Measurements from ENCODE around the gene ARSG. TPM values are rescaled to one million over a fixed set of nuclear protein-coding genes. Genes with fewer than 3 reads are reported as not detected.
A peak's percentile ranks its signal among the peaks of the same experiment; 100 is the strongest.
"Not testable (repeated sequence)": the region's sequence is repeated elsewhere in the genome, so short reads cannot be mapped to it uniquely, and the experiment has no call there.

The ARSG gene
- total RNA-seq, 1 donor from 2014 or later, result 6.7 TPM

DNA sequence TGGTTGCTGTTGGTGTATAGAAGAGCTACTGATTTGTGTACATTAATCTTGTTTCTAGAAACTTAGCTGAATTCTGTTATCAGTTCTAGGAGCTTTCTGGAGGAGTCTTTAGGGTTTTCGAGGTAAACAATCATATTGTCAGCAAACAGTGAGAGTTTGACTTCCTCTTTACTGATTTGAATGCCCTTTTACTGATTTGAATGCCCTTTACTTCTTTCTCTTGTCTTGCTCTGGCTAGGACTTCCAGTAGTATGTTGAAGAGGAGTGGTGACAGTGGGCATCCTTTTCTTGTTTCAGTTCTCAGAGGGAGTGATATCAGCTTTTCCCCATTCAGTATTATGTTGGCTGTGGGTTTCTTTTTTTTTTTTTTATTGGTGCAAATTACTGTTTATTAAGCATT lies 116.4 kb downstream of the ARSG start:
- H3K4me1 Mint-ChIP-seq (ENCODE audit: low read depth); H3K4me3 Mint-ChIP-seq; H3K27me3 Mint-ChIP-seq (ENCODE audit: insufficient read depth); H3K27ac Mint-ChIP-seq; intact Hi-C loops (cut with micrococcal nuclease); DNase-seq (ENCODE audit: low spot score): not testable (repeated sequence)
- H3K36me3 Mint-ChIP-seq (ENCODE audit: low read depth), result peaks cover 12% of the 10 kb centered on the region
- peaks cover 42% of the 10 kb centered on the region for H3K9me3 Mint-ChIP-seq

DNA sequence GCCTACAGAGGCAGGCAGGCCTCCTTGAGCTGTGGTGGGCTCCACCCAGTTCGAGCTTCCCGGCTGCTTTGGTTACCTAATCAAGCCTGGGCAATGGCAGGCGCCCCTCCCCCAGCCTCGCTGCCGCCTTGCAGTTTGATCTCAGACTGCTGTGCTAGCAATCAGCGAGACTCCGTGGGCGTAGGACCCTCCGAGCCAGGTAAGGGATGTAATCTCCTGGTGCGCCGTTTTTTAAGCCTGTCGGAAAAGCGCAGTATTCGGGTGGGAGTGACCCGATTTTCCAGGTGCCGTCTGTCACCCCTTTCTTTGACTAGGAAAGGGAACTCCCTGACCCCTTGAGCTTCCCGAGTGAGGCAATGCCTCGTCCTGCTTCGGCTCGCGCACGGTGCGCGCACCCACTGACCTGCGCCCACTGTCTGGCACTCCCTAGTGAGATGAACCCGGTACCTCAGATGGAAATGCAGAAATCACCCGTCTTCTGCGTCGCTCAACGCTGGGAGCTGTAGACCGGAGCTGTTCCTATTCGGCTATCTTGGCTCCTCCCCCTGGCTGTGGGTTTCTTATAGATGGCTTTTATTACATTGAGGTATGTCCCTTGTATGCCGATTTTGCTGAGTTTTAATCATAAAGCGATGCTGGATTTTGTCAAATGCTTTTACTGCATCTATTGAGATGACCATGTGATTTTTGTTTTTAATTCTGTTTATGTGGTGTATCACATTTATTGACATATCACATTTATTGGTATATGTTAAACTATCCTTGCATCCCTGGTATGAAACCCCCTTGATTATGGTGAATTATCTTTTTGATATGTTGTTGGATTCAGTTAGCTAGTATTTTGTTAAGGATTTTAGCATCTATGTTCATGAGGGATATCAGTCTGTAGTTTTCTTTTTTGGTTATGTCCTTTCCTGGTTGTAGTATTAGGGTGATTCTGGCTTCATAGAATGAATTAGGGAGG lies 122.6 kb downstream of the ARSG start:
- Mint-ChIP-seq H3K4me3 (peak overlapping the region; percentile 93), H3K27ac (peak overlapping the region; percentile 81), H3K4me1 (ENCODE audit: low read depth) (peaks cover 26% of the 10 kb centered on the region), H3K9me3 (peaks cover 28% of the 10 kb centered on the region), H3K36me3 (ENCODE audit: low read depth) (peaks cover 23% of the 10 kb centered on the region)
- peak; percentile 52 for DNase-seq (ENCODE audit: low spot score)
- intact Hi-C loops (cut with micrococcal nuclease), result loop anchor here (2.0 kb wide), 1 partner anchor 13 kb away; no protein-coding TSS in a partner anchor
- H3K27me3 Mint-ChIP-seq (ENCODE audit: insufficient read depth), result not testable (repeated sequence)

DNA sequence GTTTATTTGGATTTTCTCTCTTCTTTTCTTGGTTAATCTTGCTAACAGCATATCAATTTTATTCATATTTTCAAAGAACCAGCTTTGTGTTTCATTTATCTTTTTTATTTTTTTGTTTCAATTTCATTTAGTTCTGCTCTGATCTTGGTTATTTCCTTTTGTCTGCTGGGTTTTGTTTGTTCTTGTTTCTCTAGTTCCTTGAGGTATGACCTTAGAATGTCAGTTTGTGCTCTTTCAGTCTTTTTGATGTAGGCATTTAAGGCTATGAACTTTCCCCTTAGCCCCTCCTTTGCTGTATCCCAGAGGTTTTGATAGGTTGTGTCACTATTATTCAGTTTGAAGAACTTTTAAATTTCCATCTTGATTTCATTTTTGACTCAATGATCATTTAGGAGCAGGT lies 123.6 kb downstream of the ARSG start:
- peaks cover 26% of the 10 kb centered on the region for H3K4me1 Mint-ChIP-seq (ENCODE audit: low read depth)
- DNase-seq (ENCODE audit: low spot score); H3K27me3 Mint-ChIP-seq (ENCODE audit: insufficient read depth): not testable (repeated sequence)
- H3K9me3 Mint-ChIP-seq, result peaks cover 28% of the 10 kb centered on the region
- intact Hi-C loops (cut with micrococcal nuclease), result loop anchor here (2.0 kb wide), 1 partner anchor 14 kb away; no protein-coding TSS in a partner anchor
- H3K27ac Mint-ChIP-seq, result peak overlapping the region; percentile 19
- peaks cover 27% of the 10 kb centered on the region for H3K36me3 Mint-ChIP-seq (ENCODE audit: low read depth)
- H3K4me3 Mint-ChIP-seq, result peak overlapping the region; percentile 93

DNA sequence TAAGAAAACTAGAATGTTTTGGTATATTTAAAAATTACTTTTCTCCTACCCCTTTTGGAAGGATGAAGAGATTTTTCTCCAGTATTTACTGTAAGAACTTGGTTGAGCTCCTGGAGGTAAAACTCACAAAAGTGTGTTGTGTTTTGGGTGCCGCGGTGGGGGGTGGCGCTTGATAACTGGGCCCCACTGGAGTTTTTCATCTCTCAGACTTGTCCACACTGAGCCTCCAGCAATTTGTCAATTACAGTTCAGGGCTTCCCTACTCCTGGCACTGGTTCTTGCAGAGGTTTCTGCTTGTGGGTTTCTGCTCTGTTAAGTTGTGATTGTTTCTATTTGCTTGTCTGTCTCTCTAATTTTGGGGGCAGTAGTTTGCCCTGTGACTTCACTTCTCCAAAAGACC lies 126.0 kb downstream of the ARSG start:
- Mint-ChIP-seq H3K4me1 (ENCODE audit: low read depth) (peaks cover 26% of the 10 kb centered on the region), H3K27me3 (ENCODE audit: insufficient read depth) (no peaks in the 10 kb centered on the region), H3K4me3 (no peak overlapping the region), H3K9me3 (peaks cover 23% of the 10 kb centered on the region), H3K36me3 (ENCODE audit: low read depth) (peaks cover 40% of the 10 kb centered on the region), H3K27ac (no peak overlapping the region)
- no peak for DNase-seq (ENCODE audit: low spot score)
- intact Hi-C loops (cut with micrococcal nuclease), result no loop called here

DNA sequence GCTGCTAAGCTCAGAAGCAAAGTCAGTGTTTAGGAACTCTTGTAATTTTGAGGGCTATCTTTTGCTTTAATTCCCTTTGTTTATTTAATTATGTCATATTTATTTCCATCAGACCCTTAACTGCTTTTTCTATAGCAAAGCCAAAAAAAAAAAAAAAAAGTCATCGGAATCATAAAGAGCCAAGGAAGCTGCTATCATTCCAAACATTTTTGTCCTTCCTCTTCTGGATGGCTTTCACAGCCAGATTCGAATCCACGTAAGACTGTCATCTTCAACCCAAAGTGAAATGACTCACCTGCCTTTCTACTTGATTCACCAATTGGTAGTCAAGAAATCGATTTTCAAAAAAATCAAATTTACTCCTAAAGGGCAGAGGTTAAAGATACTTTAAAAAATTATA lies 127.6 kb downstream of the ARSG start:
- H3K27ac Mint-ChIP-seq, result no peak overlapping the region
- peaks cover 43% of the 10 kb centered on the region for H3K36me3 Mint-ChIP-seq (ENCODE audit: low read depth)
- DNase-seq (ENCODE audit: low spot score), result no peak
- no peaks in the 10 kb centered on the region for H3K27me3 Mint-ChIP-seq (ENCODE audit: insufficient read depth)
- peaks cover 24% of the 10 kb centered on the region for H3K4me1 Mint-ChIP-seq (ENCODE audit: low read depth)
- no peak overlapping the region for H3K4me3 Mint-ChIP-seq
- intact Hi-C loops (cut with micrococcal nuclease), result no loop called here
- H3K9me3 Mint-ChIP-seq, result peaks cover 23% of the 10 kb centered on the region

DNA sequence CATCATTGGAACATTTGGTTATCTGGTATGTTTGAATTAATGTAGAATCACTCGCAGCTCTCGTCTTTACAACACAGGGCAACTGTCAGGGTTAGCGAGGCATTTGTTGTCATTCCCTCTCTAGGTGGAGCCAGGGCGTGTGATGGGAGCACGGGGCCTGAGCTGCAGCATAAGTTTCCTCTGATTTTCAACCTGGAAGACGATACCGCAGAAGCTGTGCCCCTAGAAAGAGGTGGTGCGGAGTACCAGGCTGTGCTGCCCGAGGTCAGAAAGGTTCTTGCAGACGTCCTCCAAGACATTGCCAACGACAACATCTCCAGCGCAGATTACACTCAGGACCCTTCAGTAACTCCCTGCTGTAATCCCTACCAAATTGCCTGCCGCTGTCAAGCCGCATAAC lies 128.8 kb downstream of the ARSG start:
- DNase-seq (ENCODE audit: low spot score), result no peak
- Mint-ChIP-seq H3K9me3 (peaks cover 18% of the 10 kb centered on the region), H3K36me3 (ENCODE audit: low read depth) (peaks cover 43% of the 10 kb centered on the region), H3K27me3 (ENCODE audit: insufficient read depth) (no peaks in the 10 kb centered on the region), H3K4me1 (ENCODE audit: low read depth) (peaks cover 12% of the 10 kb centered on the region), H3K4me3 (no peak overlapping the region), H3K27ac (no peak overlapping the region)
- intact Hi-C loops (cut with micrococcal nuclease), result no loop called here

DNA sequence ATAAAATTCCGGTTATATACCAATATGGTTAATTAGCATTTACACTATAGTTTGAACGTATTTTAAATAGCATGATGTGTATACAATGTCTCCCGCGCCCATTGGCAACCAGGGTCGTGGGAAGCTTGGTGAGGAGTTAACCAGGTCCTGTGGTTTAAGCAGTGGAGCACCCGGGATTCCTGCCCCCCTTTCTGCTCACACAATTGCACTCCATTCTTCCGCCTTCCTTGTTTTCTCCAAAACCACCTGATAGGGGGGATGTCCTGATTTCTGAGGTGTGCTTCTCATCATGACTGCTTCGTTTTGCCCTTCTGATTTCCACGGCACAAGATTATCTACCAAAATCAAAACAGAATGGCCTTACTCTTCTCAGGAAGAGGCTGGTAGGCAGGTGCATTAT lies 130.2 kb downstream of the ARSG start:
- no peak overlapping the region for H3K27ac Mint-ChIP-seq
- no peak overlapping the region for H3K4me3 Mint-ChIP-seq
- peaks cover 4% of the 10 kb centered on the region for H3K9me3 Mint-ChIP-seq
- intact Hi-C loops (cut with micrococcal nuclease), result no loop called here
- H3K27me3 Mint-ChIP-seq (ENCODE audit: insufficient read depth), result no peaks in the 10 kb centered on the region
- H3K36me3 Mint-ChIP-seq (ENCODE audit: low read depth), result peaks cover 34% of the 10 kb centered on the region
- no peak for DNase-seq (ENCODE audit: low spot score)
- no peaks in the 10 kb centered on the region for H3K4me1 Mint-ChIP-seq (ENCODE audit: low read depth)

DNA sequence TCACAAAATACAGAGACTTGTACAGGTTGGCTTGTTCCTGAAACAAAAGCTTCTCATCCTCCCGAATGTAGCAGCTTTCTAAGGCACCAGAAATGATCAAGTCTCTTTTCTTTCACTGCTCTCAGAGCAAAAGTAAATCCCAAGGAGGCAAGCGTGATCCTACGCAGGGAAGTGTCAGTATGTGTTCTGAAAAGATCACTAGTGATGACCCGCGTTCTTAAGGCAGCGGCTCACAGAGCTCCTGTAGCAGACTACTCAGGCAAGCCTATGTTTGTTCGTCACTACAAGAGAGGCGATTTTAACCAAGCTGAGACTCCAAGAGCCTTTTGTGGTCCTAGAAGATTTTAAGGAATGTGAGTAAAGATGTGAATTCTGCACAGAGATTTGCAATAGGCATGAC lies 131.5 kb downstream of the ARSG start:
- no peaks in the 10 kb centered on the region for H3K27me3 Mint-ChIP-seq (ENCODE audit: insufficient read depth)
- DNase-seq (ENCODE audit: low spot score), result no peak
- intact Hi-C loops (cut with micrococcal nuclease), result no loop called here
- no peak overlapping the region for H3K27ac Mint-ChIP-seq
- H3K9me3 Mint-ChIP-seq, result no peaks in the 10 kb centered on the region
- peaks cover 29% of the 10 kb centered on the region for H3K36me3 Mint-ChIP-seq (ENCODE audit: low read depth)
- H3K4me3 Mint-ChIP-seq, result no peak overlapping the region
- H3K4me1 Mint-ChIP-seq (ENCODE audit: low read depth), result no peaks in the 10 kb centered on the region

DNA sequence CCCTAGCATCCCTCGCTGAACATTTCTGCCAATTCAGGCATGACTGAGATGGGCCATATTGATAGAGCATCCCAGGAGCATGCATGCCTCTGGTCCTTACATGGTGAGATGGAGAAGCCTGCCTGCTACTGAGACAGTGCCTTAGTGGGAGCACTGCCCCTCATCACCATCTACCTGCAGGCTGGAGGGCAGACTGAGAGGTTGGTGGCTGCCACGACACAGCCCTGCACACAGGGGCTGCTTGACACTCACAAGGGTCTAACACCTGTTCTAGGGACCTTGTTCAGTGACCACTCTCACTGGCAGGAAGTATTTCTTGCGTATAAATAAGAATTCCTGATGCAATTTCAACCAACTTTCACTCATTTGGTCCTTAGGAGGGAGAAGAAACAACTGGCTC lies 132.0 kb downstream of the ARSG start:
- Mint-ChIP-seq H3K4me3 (no peak overlapping the region), H3K36me3 (ENCODE audit: low read depth) (peaks cover 30% of the 10 kb centered on the region), H3K4me1 (ENCODE audit: low read depth) (no peaks in the 10 kb centered on the region), H3K9me3 (no peaks in the 10 kb centered on the region), H3K27ac (no peak overlapping the region), H3K27me3 (ENCODE audit: insufficient read depth) (no peaks in the 10 kb centered on the region)
- intact Hi-C loops (cut with micrococcal nuclease), result no loop called here
- no peak for DNase-seq (ENCODE audit: low spot score)

DNA sequence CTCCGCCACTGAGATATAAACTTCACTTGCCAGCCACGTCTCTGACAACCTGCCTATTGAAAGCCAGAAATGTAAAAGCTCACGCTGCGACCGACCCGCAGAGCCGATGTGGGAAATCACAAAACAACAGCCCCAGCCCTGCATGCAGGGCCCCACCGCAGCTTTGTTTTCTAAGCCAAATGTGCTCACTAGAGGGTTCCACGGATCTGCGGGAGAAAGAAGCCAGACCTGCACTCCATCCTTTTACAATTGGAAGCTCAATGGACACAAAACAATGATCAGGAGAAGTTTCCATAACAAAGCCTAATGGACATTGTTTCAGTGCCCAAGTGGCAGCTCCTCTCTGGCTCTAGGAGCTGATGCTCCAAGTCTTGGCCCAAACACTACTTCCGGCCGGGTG lies 132.9 kb downstream of the ARSG start:
- H3K4me1 Mint-ChIP-seq (ENCODE audit: low read depth), result no peaks in the 10 kb centered on the region
- H3K9me3 Mint-ChIP-seq, result no peaks in the 10 kb centered on the region
- intact Hi-C loops (cut with micrococcal nuclease), result no loop called here
- H3K27ac Mint-ChIP-seq, result no peak overlapping the region
- no peak for DNase-seq (ENCODE audit: low spot score)
- H3K27me3 Mint-ChIP-seq (ENCODE audit: insufficient read depth), result no peaks in the 10 kb centered on the region
- peaks cover 36% of the 10 kb centered on the region for H3K36me3 Mint-ChIP-seq (ENCODE audit: low read depth)
- H3K4me3 Mint-ChIP-seq, result no peak overlapping the region

DNA sequence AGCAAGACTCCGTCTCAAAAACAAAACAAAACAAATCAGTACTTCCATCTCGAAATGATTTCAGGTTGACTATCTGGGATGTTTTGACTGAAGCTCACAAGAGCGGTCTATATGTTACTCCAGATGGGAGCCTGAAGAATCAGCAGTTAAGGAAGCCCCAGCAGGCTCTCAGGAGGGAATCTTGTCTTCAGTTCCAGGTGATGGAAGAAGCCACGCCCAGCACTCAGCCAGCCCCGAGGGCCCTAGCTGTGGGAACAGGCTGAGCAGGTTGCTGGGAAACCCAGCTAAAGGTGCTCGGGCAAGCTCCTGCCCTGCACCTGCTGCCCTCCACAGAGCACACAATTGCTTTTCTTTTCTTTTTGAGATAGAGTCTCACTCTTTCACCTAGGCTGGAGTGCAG lies 133.6 kb downstream of the ARSG start:
- Mint-ChIP-seq H3K4me1 (ENCODE audit: low read depth) (no peaks in the 10 kb centered on the region), H3K4me3 (no peak overlapping the region), H3K36me3 (ENCODE audit: low read depth) (peaks cover 36% of the 10 kb centered on the region), H3K27me3 (ENCODE audit: insufficient read depth) (no peaks in the 10 kb centered on the region), H3K9me3 (no peaks in the 10 kb centered on the region), H3K27ac (no peak overlapping the region)
- DNase-seq (ENCODE audit: low spot score), result no peak
- intact Hi-C loops (cut with micrococcal nuclease), result no loop called here

DNA sequence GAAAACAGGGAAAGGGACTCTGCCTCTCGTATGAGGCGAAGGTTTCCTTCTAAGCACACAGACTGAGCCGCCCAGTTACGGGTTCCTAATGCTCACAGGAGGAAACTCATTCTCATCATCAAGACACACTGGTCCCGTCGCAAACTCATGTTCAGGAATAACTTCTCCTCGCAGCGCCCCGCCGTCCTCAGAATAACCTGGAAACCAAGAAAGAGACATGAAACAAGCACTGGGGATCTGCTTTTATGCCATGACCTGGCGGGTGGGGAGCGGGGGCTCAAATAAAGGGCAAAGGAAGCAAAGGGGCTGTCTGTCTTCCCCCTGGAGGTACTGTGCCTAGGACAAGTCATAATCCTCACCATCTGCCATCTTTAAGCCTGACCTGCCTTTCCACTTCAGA lies 134.7 kb downstream of the ARSG start:
- no peak overlapping the region for H3K4me3 Mint-ChIP-seq
- no peaks in the 10 kb centered on the region for H3K4me1 Mint-ChIP-seq (ENCODE audit: low read depth)
- intact Hi-C loops (cut with micrococcal nuclease), result no loop called here
- no peaks in the 10 kb centered on the region for H3K9me3 Mint-ChIP-seq
- no peaks in the 10 kb centered on the region for H3K27me3 Mint-ChIP-seq (ENCODE audit: insufficient read depth)
- H3K36me3 Mint-ChIP-seq (ENCODE audit: low read depth), result peaks cover 32% of the 10 kb centered on the region
- no peak for DNase-seq (ENCODE audit: low spot score)
- no peak overlapping the region for H3K27ac Mint-ChIP-seq

DNA sequence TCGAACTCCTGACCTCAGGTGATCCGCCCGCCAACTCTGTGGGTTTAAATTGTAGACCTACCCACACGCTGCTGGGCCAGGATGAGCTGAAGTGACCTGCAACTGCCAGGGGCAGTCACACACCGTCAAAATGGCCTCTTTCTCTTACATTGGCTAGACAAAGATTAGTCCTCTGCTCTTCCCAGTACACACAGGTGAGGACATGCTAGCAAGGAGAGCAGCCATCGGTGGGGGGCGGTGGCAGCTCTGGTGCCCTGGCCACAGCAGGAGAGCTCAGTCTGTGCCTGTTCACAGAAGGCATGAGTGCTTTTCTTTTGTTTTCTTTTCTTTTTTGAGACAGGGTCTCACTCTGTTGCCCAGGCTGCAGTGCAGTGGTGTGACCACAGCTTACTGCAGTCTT lies 136.3 kb downstream of the ARSG start:
- H3K27me3 Mint-ChIP-seq (ENCODE audit: insufficient read depth), result no peaks in the 10 kb centered on the region
- H3K4me3 Mint-ChIP-seq, result no peak overlapping the region
- no peak for DNase-seq (ENCODE audit: low spot score)
- H3K36me3 Mint-ChIP-seq (ENCODE audit: low read depth), result peaks cover 34% of the 10 kb centered on the region
- H3K27ac Mint-ChIP-seq, result no peak overlapping the region
- H3K4me1 Mint-ChIP-seq (ENCODE audit: low read depth), result peaks cover 11% of the 10 kb centered on the region
- intact Hi-C loops (cut with micrococcal nuclease), result no loop called here
- no peaks in the 10 kb centered on the region for H3K9me3 Mint-ChIP-seq
